GM12878 (cell line): ENCODE data around the gene CACNA1S. TPM values are rescaled to one million over a fixed set of nuclear protein-coding genes. Genes with fewer than 3 reads are reported as not detected.

ENCODE experiments used
- BCLAF1 ChIP-seq: fragments of 450-650 bp; IDR thresholded peaks from 2 replicates; pipeline ENCODE4 v1.6.1; 2017; ENCODE audit warnings: antibody characterized with exemption, mild to moderate bottlenecking, moderate library complexity
- BHLHE40 ChIP-seq, 2 experiments: fragments of 450-650 bp in 1 of 2; IDR thresholded peaks; 2 replicates each; pipeline ENCODE4 v1.6.1; 2011 to 2017; ENCODE audit warnings: low read depth in 2 of 2, borderline replicate concordance in 1 of 2, improper control_type of control experiment in 1 of 2, low read length in 1 of 2, mild to moderate bottlenecking in 1 of 2
- CHD1 ChIP-seq: IDR thresholded peaks from 2 replicates; pipeline ENCODE4 v1.6.1; 2012; ENCODE audit warnings: low read depth, low read length, improper control_type of control experiment
- DPF2 ChIP-seq: fragments of 450-650 bp; IDR thresholded peaks from 2 replicates; pipeline ENCODE4 v1.6.1; 2017; ENCODE audit warnings: mild to moderate bottlenecking
- EP300 ChIP-seq, 2 experiments: fragments of 150-350 bp in 1 of 2; IDR thresholded peaks; 2 replicates each; pipeline ENCODE4 v1.6.1; 2011 to 2012; ENCODE audit warnings: low read depth in 2 of 2, low read length in 2 of 2, borderline replicate concordance in 1 of 2, improper control_type of control experiment in 1 of 2, inconsistent platforms in 1 of 2; ENCODE audit not compliant: control insufficient read depth in 1 of 2
- FOS ChIP-seq: IDR thresholded peaks from 3 replicates; pipeline ENCODE4 v1.6.1; 2011; ENCODE audit warnings: borderline replicate concordance; ENCODE audit not compliant: insufficient read length; ENCODE audit errors: extremely low read depth
- GATAD2B ChIP-seq: fragments of 450-650 bp; conservative IDR thresholded peaks from 2 replicates; pipeline ENCODE4 v1.6.1; 2017; ENCODE audit warnings: low read depth, mild to moderate bottlenecking, moderate library complexity
- HDAC6 ChIP-seq: fragments of 200-600 bp; sonication (generic); IDR thresholded peaks from one replicate; pipeline ENCODE4 v1.8.0; 2017; ENCODE audit warnings: antibody characterized with exemption; ENCODE audit not compliant: unreplicated experiment
- HDGF ChIP-seq: fragments of 450-650 bp; IDR thresholded peaks from 2 replicates; pipeline ENCODE4 v1.6.1; 2016; ENCODE audit warnings: antibody characterized with exemption
- IKZF1 ChIP-seq: fragments of 450-650 bp; conservative IDR thresholded peaks from 2 replicates; pipeline ENCODE4 v1.6.1; 2017; ENCODE audit warnings: antibody characterized with exemption, mild to moderate bottlenecking
- KDM1A ChIP-seq: fragments of 200-600 bp; sonication (generic); IDR thresholded peaks from 2 replicates; pipeline ENCODE4 v1.6.1; 2016; ENCODE audit warnings: borderline replicate concordance
- KLF5 ChIP-seq: fragments of 450-650 bp; IDR thresholded peaks from 2 replicates; pipeline ENCODE4 v1.6.1; 2014; ENCODE audit warnings: mild to moderate bottlenecking; ENCODE audit not compliant: partially characterized antibody
- MXI1 ChIP-seq: fragments of 150-350 bp; IDR thresholded peaks from 2 replicates; pipeline ENCODE4 v1.6.1; 2011; ENCODE audit warnings: low read depth, mild to moderate bottlenecking, inconsistent platforms, low read length, improper control_type of control experiment
- RELA ChIP-seq: fragments of 450-650 bp; IDR thresholded peaks from 2 replicates; pipeline ENCODE4 v1.8.0; 2014; ENCODE audit warnings: borderline replicate concordance; ENCODE audit not compliant: partially characterized antibody
- RUNX3 ChIP-seq: IDR thresholded peaks from 2 replicates; pipeline ENCODE4 v1.6.1; 2012; ENCODE audit warnings: low read length, inconsistent platforms
- SMAD1 ChIP-seq: fragments of 450-650 bp; IDR thresholded peaks from 2 replicates; pipeline ENCODE4 v1.6.1; 2018; ENCODE audit warnings: mild to moderate bottlenecking, low read depth; ENCODE audit not compliant: partially characterized antibody
- SMAD5 ChIP-seq: IDR thresholded peaks from 2 replicates; pipeline ENCODE4 v1.6.1; 2016; ENCODE audit warnings: antibody characterized with exemption, low read depth
- SPI1 ChIP-seq: IDR thresholded peaks from 2 replicates; pipeline ENCODE4 v1.6.1; 2011; ENCODE audit warnings: low read depth, mild to moderate bottlenecking, low read length, moderate library complexity, borderline replicate concordance; ENCODE audit not compliant: insufficient read depth
- SUPT20H ChIP-seq: IDR thresholded peaks from 2 replicates; pipeline ENCODE4 v1.6.1; 2011; ENCODE audit warnings: low read depth, mild to moderate bottlenecking, low read length, moderate library complexity, borderline replicate concordance; ENCODE audit not compliant: control insufficient read depth
- TCF12 ChIP-seq: IDR thresholded peaks from 2 replicates; pipeline ENCODE4 v1.6.1; 2011; ENCODE audit warnings: low read depth, mild to moderate bottlenecking, low read length
- USF2 ChIP-seq: IDR thresholded peaks from 2 replicates; pipeline ENCODE4 v1.6.1; 2011; ENCODE audit warnings: low read depth, low read length, improper control_type of control experiment, borderline replicate concordance
- WRNIP1 ChIP-seq: IDR thresholded peaks from 2 replicates; pipeline ENCODE4 v1.6.1; 2011; ENCODE audit warnings: low read depth, low read length, improper control_type of control experiment, borderline replicate concordance
- polyA plus RNA-seq, 11 experiments: library from polyadenylated mRNA; depleted of rRNA in 4 of 11; unstranded in 6 of 11; stranded (reverse) in 5 of 11; fragments of >200 nt; fragmentation: Nextera tagmentation in 4 of 11; fragmentation: Illumina TruSeq in 1 of 11; extraction: Ambion mirVana in 4 of 11; extraction: Trizol in 1 of 11; gene quantifications; 1 replicate in 1 of 11; 2 replicates in 10 of 11; pipeline versions ENCODE4 v1.2.1 to v1.2.3, GENCODE V29; 2011 to 2016; ENCODE audit warnings: inconsistent platforms in 2 of 11, missing spikeins in 2 of 11, low read depth in 1 of 11
- total RNA-seq, 4 experiments: library from RNA; depleted of rRNA in 3 of 4; stranded (reverse); fragments of >200 nt in 3 of 4; fragmentation: Illumina TruSeq in 1 of 4; extraction: Trizol in 1 of 4; gene quantifications; 2 replicates each; pipeline versions ENCODE4 v1.2.1 to v1.2.3, GENCODE V29; 2013 to 2021

The CACNA1S gene
- total and polyA plus RNA-seq, 10 of the 15 experiments (the other 5 are each of a cell fraction or from before 2014, with no cell fraction given), result under 0.01 to 0.04 (median 0.02) TPM; not detected in 6

- no peak for TF ChIP-seq SUPT20H
- no peak for TF ChIP-seq SMAD1
- peak; percentile 32 for TF ChIP-seq RELA
- no peak for TF ChIP-seq HDAC6
- peak; percentile 78; the same call in 1 of the 2 replicates for TF ChIP-seq HDGF
- peak; percentile 65; the same call in 1 of the 2 replicates for TF ChIP-seq DPF2
- TF ChIP-seq KLF5, result no peak
- no peak for TF ChIP-seq SMAD5
- TF ChIP-seq GATAD2B, result peak; percentile 66; the same call in 1 of the 2 replicates
- TF ChIP-seq BCLAF1, result no peak
- TF ChIP-seq TCF12, result peak; percentile 54; the same call in 1 of the 2 replicates
- TF ChIP-seq FOS, result no peak
- no peak for TF ChIP-seq WRNIP1
- 0 out of 4 replicates have a peak, but pooled peaks of 1 of the 2 experiments have one; percentile 6 for TF ChIP-seq BHLHE40 (IDR thresholded peaks at IDR 0.05; ENCODE audit: borderline replicate concordance in 1 of 2, low read depth in 2 of 2, low read length in 1 of 2)
- peak; percentile 67 for TF ChIP-seq IKZF1
- TF ChIP-seq CHD1, result no peak
- TF ChIP-seq SPI1, result no peak
- TF ChIP-seq KDM1A, result no peak
- no peak for TF ChIP-seq MXI1
- TF ChIP-seq USF2, result no peak
- TF ChIP-seq RUNX3, result no peak
- TF ChIP-seq EP300 (IDR thresholded peaks at IDR 0.05; ENCODE audit: borderline replicate concordance in 1 of 2, control insufficient read depth in 1 of 2, low read depth in 2 of 2, low read length in 2 of 2), result peak; percentile 36 to 38; a peak in 1 of 4 replicates
These were observed 95.0 kb downstream of the CACNA1S start (continued) for GRCh38 chr1:201016943-201017827.
